Thoracic aorta (tissue), 2 donors: Measurements from ENCODE around the gene PLCXD1. TPM values are rescaled to one million over a fixed set of nuclear protein-coding genes. Genes with fewer than 3 reads are reported as not detected.

Experiments
- ATAC-seq: fragments of 150-250 bp; one replicate; pipeline ENCODE4 v1.8.0; 2017; ENCODE audit warnings: low read depth; ENCODE audit not compliant: insufficient number of reproducible peaks, low FRiP score
- DNase-seq: peaks from one replicate; pipeline ENCODE4 v3.0.0-alpha.2; 2020; ENCODE audit warnings: low spot score
- H3K27ac ChIP-seq, 2 donors: fragments of 200-600 bp; sonication (generic); 1 replicate in 1 of 2; 2 replicates in 1 of 2; pipeline ENCODE4 v1.5.1; 2016; ENCODE audit warnings: mild to moderate bottlenecking in 2 of 2, moderate library complexity in 2 of 2
- H3K27me3 ChIP-seq: fragments of 200-600 bp; sonication (generic); replicated peaks from 2 replicates; pipeline ENCODE4 v1.6.0; 2016; ENCODE audit warnings: mild to moderate bottlenecking; ENCODE audit not compliant: insufficient read depth
- H3K36me3 ChIP-seq: fragments of 200-600 bp; sonication (generic); one replicate; pipeline ENCODE4 v1.5.1; 2016
- H3K4me1 ChIP-seq, 2 donors: fragments of 200-600 bp; sonication (generic); 1 replicate in 1 of 2; 2 replicates in 1 of 2; pipeline versions ENCODE4 v1.5.1 to v1.6.0; 2016; ENCODE audit warnings: low read depth in 2 of 2, mild to moderate bottlenecking in 1 of 2; ENCODE audit not compliant: control insufficient read depth in 1 of 2
- H3K4me3 ChIP-seq: fragments of 200-600 bp; sonication (generic); 2 replicates; pipeline ENCODE4 v1.5.1; 2016; ENCODE audit warnings: mild to moderate bottlenecking
- H3K9me3 ChIP-seq: fragments of 200-600 bp; sonication (generic); 2 replicates; pipeline ENCODE4 v1.5.1; 2016
- CTCF ChIP-seq: fragments of 200-600 bp; sonication (generic); IDR thresholded peaks from one replicate; pipeline ENCODE4 v1.5.1; 2019; ENCODE audit warnings: antibody characterized with exemption
- total RNA-seq, 2 donors: library from RNA; depleted of rRNA; stranded (reverse); fragments of >200 nt; gene quantifications; one replicate each; pipeline versions ENCODE4 v1.1.0 to v1.2.3, GENCODE V29; 2016

Gene PLCXD1
- total RNA-seq, 2 donors from 2014 or later = 14.5 to 29.0 TPM

GRCh38 chrX:308821-309520, 27.8 kb downstream of the PLCXD1 start:
- no peak overlapping the region for H3K27ac ChIP-seq
- H3K27me3 ChIP-seq = no peaks in the 10 kb centered on the region
- H3K4me3 ChIP-seq = no peak overlapping the region
- peaks cover 67% of the 10 kb centered on the region for H3K36me3 ChIP-seq
- ATAC-seq (no peak), DNase-seq (no peak)
- no peaks in the 10 kb centered on the region for H3K9me3 ChIP-seq
- no peaks in the 10 kb centered on the region for H3K4me1 ChIP-seq
- no peak for TF ChIP-seq CTCF

- Histone ChIP-seq H3K4me1 (no peaks in the 10 kb centered on the region), H3K36me3 (peaks cover 65% of the 10 kb centered on the region), H3K27ac (no peak overlapping the region), H3K27me3 (no peaks in the 10 kb centered on the region), H3K4me3 (no peak overlapping the region), H3K9me3 (no peaks in the 10 kb centered on the region)
- DNase-seq (no peak), ATAC-seq (no peak)
- no peak for TF ChIP-seq CTCF
These were observed 29.5 kb downstream of the PLCXD1 start for GRCh38 chrX:310621-311155.

GRCh38 chrX:311156-312129, 30.3 kb downstream of the PLCXD1 start:
- DNase-seq (no peak), ATAC-seq (no peak)
- no peak for TF ChIP-seq CTCF
- H3K27ac ChIP-seq = no peak overlapping the region
- H3K4me3 ChIP-seq = no peak overlapping the region
- H3K9me3 ChIP-seq = no peaks in the 10 kb centered on the region
- H3K4me1 ChIP-seq = no peaks in the 10 kb centered on the region
- peaks cover 61% of the 10 kb centered on the region for H3K36me3 ChIP-seq
- no peaks in the 10 kb centered on the region for H3K27me3 ChIP-seq

- no peak overlapping the region for H3K4me3 ChIP-seq
- H3K9me3 ChIP-seq = no peaks in the 10 kb centered on the region
- H3K36me3 ChIP-seq = peaks cover 52% of the 10 kb centered on the region
- H3K27ac ChIP-seq = no peak overlapping the region
- DNase-seq (no peak), ATAC-seq (no peak)
- H3K4me1 ChIP-seq = no peaks in the 10 kb centered on the region
- no peak for TF ChIP-seq CTCF
- no peaks in the 10 kb centered on the region for H3K27me3 ChIP-seq
These were observed 31.6 kb downstream of the PLCXD1 start for GRCh38 chrX:312621-313331.
